Neural progenitor cell (in vitro differentiated cells): ENCODE data around the gene RXRA. TPM values are rescaled to one million over a fixed set of nuclear protein-coding genes. Genes with fewer than 3 reads are reported as not detected.
A peak's percentile ranks its signal among the peaks of the same experiment; 100 is the strongest.

Source experiments
- DNase-seq: peaks from one replicate; pipeline ENCODE4 v3.0.0-alpha.2; 2016; ENCODE audit warnings: low spot score
- H2AFZ ChIP-seq: fragments of 200-600 bp; sonication (generic); replicated peaks from 2 replicates; pipeline ENCODE4 v1.6.1; 2016; ENCODE audit warnings: antibody characterized with exemption
- H3F3A ChIP-seq: fragments of 200-600 bp; sonication (generic); 2 replicates; pipeline ENCODE4 v1.6.1; 2016; ENCODE audit warnings: antibody characterized with exemption, low read depth
- H3K27ac ChIP-seq: fragments of 200-600 bp; sonication (generic); 2 replicates; pipeline ENCODE4 v1.5.1; 2016; ENCODE audit warnings: mild to moderate bottlenecking
- H3K27me3 ChIP-seq: fragments of 200-600 bp; sonication (generic); 2 replicates; pipeline ENCODE4 v1.6.1; 2016; ENCODE audit warnings: mild to moderate bottlenecking, moderate library complexity
- H3K36me3 ChIP-seq: fragments of 200-600 bp; sonication (generic); 2 replicates; pipeline ENCODE4 v1.5.1; 2016
- H3K4me1 ChIP-seq: fragments of 200-600 bp; sonication (generic); 2 replicates; pipeline ENCODE4 v1.6.1; 2016; ENCODE audit warnings: mixed run types
- H3K4me2 ChIP-seq: fragments of 200-600 bp; sonication (generic); 2 replicates; pipeline ENCODE4 v1.6.1; 2016
- H3K4me3 ChIP-seq: fragments of 200-600 bp; sonication (generic); 2 replicates; pipeline ENCODE4 v1.5.1; 2016
- H3K79me2 ChIP-seq: fragments of 200-600 bp; sonication (generic); 2 replicates; pipeline ENCODE4 v1.6.1; 2016; ENCODE audit warnings: low read depth
- H3K9ac ChIP-seq: fragments of 200-600 bp; sonication (generic); 2 replicates; pipeline ENCODE4 v1.6.1; 2016
- H3K9me3 ChIP-seq: fragments of 200-600 bp; sonication (generic); 2 replicates; pipeline ENCODE4 v1.5.1; 2016; ENCODE audit warnings: low read depth
- H4K20me1 ChIP-seq: fragments of 200-600 bp; sonication (generic); 2 replicates; pipeline ENCODE4 v1.6.1; 2016; ENCODE audit warnings: low read depth
- H3K27ac Mint-ChIP-seq: 3 replicates; pipeline ENCODE4 v1.8.0; 2021; ENCODE audit warnings: mixed read lengths
- H3K27me3 Mint-ChIP-seq: 2 replicates; pipeline ENCODE4 v1.8.0; 2022; ENCODE audit warnings: low read depth, mild to moderate bottlenecking, inconsistent platforms, moderate library complexity, mixed read lengths; ENCODE audit not compliant: insufficient read depth
- H3K36me3 Mint-ChIP-seq: 3 replicates; pipeline ENCODE4 v1.8.0; 2021; ENCODE audit warnings: mixed read lengths
- H3K4me1 Mint-ChIP-seq: 3 replicates; pipeline ENCODE4 v1.8.0; 2021; ENCODE audit warnings: mixed read lengths
- H3K4me3 Mint-ChIP-seq: 3 replicates; pipeline ENCODE4 v1.8.0; 2021; ENCODE audit warnings: mild to moderate bottlenecking, moderate library complexity, mixed read lengths
- H3K9me3 Mint-ChIP-seq: 3 replicates; pipeline ENCODE4 v1.8.0; 2020; ENCODE audit warnings: mixed read lengths
- CTCF ChIP-seq: fragments of 200-600 bp; sonication (generic); IDR thresholded peaks from 2 replicates; pipeline ENCODE4 v1.5.1; 2017; ENCODE audit warnings: antibody characterized with exemption, mild to moderate bottlenecking
- EZH2 ChIP-seq: fragments of 200-600 bp; sonication (generic); IDR thresholded peaks from 2 replicates; pipeline ENCODE4 v1.6.1; 2017; ENCODE audit warnings: antibody characterized with exemption, mild to moderate bottlenecking, moderate library complexity
- EZH2phosphoT487 ChIP-seq: fragments of 200-600 bp; sonication (generic); IDR thresholded peaks from 2 replicates; pipeline ENCODE4 v1.6.1; 2017; ENCODE audit warnings: antibody characterized with exemption
- microRNA-seq: library from miRNA; unstranded; fragments of <30 nt; microRNA quantifications from one replicate; pipeline ENCODE4, GENCODE V29; 2016
- small RNA-seq: library from RNA; depleted of rRNA; stranded (forward); fragments of <200 nt; gene quantifications from one replicate; pipeline ENCODE3, GENCODE V24; 2015
- total RNA-seq: library from RNA; depleted of rRNA; stranded (reverse); fragments of >200 nt; gene quantifications from 2 replicates; pipeline ENCODE4 v1.2.3, GENCODE V29; 2015; ENCODE audit warnings: low replicate concordance

RXRA gene
- total RNA-seq, 1 donor from 2014 or later, result 11.6 TPM

DNA sequence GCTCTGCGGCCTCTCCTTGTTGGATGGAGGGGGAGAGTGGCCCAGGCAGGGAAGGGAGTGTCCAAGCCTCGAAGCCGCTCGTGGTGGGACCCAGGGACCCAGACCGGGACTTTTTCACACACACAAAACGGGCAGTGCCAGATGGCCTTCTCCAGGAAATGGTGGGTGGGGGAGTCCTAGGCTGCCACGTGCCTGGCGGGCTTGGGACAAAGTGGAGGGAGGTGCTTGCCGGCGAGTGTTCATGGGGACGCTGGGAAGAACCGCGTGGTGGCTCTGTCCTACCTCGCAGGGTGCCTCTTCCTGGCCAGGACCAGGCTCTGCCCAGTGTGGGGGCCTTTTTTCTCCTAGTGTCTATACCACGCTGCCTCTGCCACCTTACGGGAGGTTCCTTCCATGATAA, 160.3 kb downstream of the RXRA start:
- H3K27me3 ChIP-seq, result no peaks in the 10 kb centered on the region
- TF ChIP-seq CTCF, result no peak
- TF ChIP-seq EZH2phosphoT487, result no peak
- TF ChIP-seq EZH2, result no peak
- H3K9ac ChIP-seq, result no peak overlapping the region
- H3K36me3 Mint-ChIP-seq, result no peaks in the 10 kb centered on the region
- H2AFZ ChIP-seq, result no peak overlapping the region
- H4K20me1 ChIP-seq, result no peaks in the 10 kb centered on the region
- no peak overlapping the region for H3K4me3 ChIP-seq
- no peak overlapping the region for H3K27ac ChIP-seq
- no peaks in the 10 kb centered on the region for H3K9me3 Mint-ChIP-seq
- H3K27me3 Mint-ChIP-seq, result peaks cover 6% of the 10 kb centered on the region
- no peaks in the 10 kb centered on the region for H3K4me1 ChIP-seq
- no peak overlapping the region for H3K4me3 Mint-ChIP-seq
- H3K79me2 ChIP-seq, result no peaks in the 10 kb centered on the region
- H3K4me2 ChIP-seq, result no peak overlapping the region
- H3F3A ChIP-seq, result no peaks in the 10 kb centered on the region
- peak overlapping the region; percentile 53 for H3K27ac Mint-ChIP-seq
- no peak for DNase-seq
- no peaks in the 10 kb centered on the region for H3K9me3 ChIP-seq
- no peaks in the 10 kb centered on the region for H3K36me3 ChIP-seq
- peaks cover 9% of the 10 kb centered on the region for H3K4me1 Mint-ChIP-seq

Small RNA genes within 50 kb of the gene (microRNA-seq; reads per million reads assigned to microRNA genes)
- gene MIR4669, result not detected

Small RNA genes within 50 kb of the gene (small RNA-seq; reads per million reads assigned to genes)
- gene MIR4669, result not detected

Other genes with a start within 250 kb of the RXRA start
- gene WDR5, start 190.4 kb upstream of the RXRA start, total RNA-seq, result 26.7 and 48.7 TPM in 2 replicates
- not detected in 2 replicates for gene RNU6ATAC, start 161.9 kb upstream of the RXRA start, total RNA-seq